ENCODE measurements around the gene ZNF777.
A peak's percentile ranks its signal among the peaks of the same experiment; 100 is the strongest.
"Not testable (repeated sequence)": the region's sequence is repeated elsewhere in the genome, so short reads cannot be mapped to it uniquely, and the experiment has no call there.

ZNF777 gene

GRCh38 chr7:149449897-149450296 lies 11.0 kb downstream of the ZNF777 start:
- no peak for DNase-seq

- DNase-seq: no peak
These were observed 11.9 kb downstream of the ZNF777 start for GRCh38 chr7:149448961-149449360.

DNA sequence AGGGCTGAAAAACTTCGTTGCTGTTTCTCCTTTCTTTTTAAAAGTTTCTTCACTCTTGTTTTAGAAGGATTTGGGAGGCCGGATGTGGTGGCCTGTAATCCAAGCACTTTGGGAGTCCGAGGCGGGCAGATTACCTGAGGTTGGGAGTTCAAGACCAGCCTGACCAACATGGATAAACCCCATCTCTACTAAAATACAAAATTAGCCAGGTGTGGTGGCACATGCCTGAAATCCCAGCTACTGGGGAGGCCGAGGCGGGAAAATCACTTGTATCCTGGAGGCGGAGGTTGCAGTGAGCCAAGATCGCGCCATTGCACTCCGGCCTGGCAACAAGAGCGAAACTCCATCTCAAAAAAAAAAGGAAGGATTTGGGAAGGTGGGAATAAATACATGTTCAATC lies 14.8 kb downstream of the ZNF777 start:
- DNase-seq: not testable (repeated sequence)

DNA sequence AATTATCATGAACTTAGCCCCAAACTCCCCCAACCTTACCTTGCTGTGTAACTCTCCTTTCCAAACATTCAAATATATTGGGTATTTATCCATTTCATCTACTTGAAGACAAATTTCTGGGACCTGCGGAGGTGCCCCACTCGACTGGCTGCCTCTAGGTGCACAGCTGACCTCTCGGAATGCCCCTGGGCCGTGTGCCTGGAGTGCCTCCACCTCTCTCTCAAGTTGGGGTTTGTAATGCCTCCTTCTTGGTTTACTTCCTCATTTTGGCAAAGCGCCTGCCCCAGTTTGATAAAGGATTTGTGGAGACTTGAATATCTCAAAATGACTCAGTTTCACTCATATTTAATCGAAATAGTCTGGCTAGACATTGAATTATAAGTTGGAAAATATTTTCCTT lies 16.6 kb downstream of the ZNF777 start:
- DNase-seq: no peak

- no peak for DNase-seq
These were observed 17.3 kb downstream of the ZNF777 start for GRCh38 chr7:149443523-149443922.

- no peak for DNase-seq
These were observed 17.9 kb downstream of the ZNF777 start for GRCh38 chr7:149442924-149443323.

DNA sequence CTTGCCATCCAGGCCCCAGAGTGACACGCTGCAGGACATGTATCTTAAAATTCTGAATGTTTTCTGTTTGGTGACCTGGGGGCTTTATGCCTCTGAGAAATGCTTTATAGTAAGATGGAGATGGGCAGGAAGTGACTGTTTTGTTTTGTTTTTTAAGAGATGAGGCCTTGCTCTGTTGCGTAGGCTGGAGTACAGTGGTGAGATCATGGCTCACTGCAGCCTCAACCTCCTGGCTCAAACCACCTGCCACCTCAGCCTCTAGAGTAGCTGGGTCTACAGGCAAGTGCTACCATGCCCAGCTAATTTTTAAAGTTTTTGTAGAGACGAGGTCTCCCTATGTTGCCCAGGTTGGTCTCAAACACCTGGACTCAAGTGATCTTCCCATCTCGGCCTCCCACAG lies 20.6 kb downstream of the ZNF777 start:
- peak in 1 of 2 donors; percentile 17 for DNase-seq

DNA sequence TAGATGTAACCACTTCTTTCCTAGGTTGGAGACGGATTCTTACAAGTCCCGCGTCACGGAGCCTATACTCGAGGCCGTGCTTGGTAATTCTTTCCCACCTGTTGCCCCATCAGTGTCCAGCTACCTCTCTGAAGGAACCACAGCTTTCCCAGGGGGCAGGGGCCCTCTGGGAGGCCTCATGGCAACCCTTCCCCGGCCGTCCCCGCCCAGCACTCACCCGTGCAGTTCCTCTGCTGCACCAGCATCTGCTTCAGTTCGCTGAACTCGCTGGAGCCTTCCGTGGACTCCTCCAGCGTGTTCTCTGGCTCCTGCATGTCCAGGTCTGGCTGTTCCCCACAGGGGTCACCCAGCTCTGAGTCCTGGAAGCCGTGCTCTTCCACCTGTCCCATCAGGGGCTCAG lies 24.5 kb downstream of the ZNF777 start:
- DNase-seq: no peak

DNA sequence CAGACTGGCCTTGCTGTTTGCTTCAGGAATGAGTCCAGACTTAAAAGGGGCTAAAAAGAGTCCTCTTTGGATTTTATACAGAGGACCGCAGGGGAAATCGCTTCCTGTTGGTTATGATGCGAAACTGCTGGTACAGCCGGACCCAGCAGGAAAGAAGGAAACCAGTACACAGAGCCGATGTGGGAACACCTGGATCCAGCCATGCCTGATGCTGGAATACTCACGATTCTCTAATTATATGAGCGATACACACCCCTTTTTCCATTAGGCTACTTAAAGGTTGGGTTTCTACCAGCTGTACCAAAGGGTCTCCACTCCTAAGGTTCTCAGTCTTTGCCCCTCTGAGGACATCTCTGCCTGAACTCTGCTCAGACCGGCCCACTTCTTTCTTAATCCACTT lies 27.7 kb downstream of the ZNF777 start:
- no peak for DNase-seq

GRCh38 chr7:149432121-149432691 lies 28.7 kb downstream of the ZNF777 start:
- no peak for DNase-seq

GRCh38 chr7:149431486-149432120 lies 29.3 kb downstream of the ZNF777 start:
- no peak for DNase-seq

DNA sequence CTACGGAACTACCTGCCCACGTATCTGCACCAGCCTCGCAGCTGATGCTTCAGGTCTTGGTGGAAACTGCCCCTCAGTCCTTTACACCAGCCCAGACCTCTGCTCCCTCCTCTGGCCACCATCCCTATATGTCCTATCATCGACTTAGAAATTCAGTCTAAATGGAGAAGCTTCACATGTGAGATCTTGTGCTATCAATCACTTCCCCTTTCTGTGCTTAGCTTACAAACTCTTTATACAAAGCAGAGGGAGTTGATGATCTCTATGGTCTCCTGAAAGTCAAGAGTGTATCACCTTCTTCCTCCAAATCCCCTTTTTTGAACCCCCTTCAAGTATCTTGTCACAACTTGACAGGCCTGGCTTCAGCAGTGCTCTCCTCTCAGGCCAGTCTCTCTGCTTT lies 30.7 kb downstream of the ZNF777 start:
- DNase-seq: no peak

DNA sequence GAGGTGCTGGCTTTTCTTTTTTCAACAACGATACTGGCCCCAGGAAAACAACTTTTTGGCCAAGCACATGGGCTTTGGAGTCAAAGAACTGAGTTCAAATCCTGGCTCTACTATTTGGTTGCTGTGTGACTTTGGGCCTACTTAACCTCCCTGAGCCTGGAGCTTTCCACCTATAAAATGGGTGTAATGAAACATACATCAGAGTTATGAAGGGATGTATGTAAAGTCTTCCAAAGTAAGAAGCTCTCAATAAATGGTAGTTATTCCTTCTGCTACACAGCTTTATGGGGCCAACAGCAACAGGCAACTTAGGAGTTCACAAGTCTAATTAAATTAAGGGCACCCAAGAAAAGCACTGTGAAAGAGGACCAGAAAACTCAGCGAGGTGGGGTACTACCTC lies 33.0 kb downstream of the ZNF777 start:
- no peak for DNase-seq

- no peak for DNase-seq
These were observed 33.7 kb downstream of the ZNF777 start for GRCh38 chr7:149427096-149427680.

- DNase-seq: no peak
These were observed 37.3 kb downstream of the ZNF777 start for GRCh38 chr7:149423449-149424110.

DNA sequence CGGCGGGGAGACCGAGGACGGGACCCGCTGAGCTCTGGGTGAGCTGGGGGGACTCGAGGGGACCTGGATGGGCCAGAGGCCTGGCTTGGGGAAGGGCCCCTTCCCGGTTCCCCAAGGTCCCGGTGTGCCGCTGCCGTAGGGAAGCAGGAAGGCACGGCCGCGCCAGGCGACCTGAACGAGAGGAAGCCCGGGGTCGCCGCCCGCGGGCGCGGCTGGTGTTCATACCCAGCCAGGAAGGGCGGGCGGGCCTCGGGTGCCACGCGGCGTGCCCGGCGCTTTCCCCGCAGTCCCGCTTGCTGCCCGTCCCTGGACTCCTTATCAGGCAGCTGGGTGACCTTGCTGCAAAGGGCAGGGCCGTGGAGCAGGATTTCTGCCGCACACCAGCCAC lies 38.0 kb downstream of the ZNF777 start:
- DNase-seq: no peak

GRCh38 chr7:149422162-149422913 lies 38.5 kb downstream of the ZNF777 start:
- DNase-seq: peak; percentile 75 to 77

GRCh38 chr7:149420006-149420405 lies 40.9 kb downstream of the ZNF777 start:
- DNase-seq: no peak

- DNase-seq: peak in 1 of 2 donors; percentile 34
These were observed 45.3 kb downstream of the ZNF777 start for GRCh38 chr7:149415391-149416071.

GRCh38 chr7:149414745-149415390 lies 46.0 kb downstream of the ZNF777 start:
- DNase-seq: peak; percentile 39 to 71

DNA sequence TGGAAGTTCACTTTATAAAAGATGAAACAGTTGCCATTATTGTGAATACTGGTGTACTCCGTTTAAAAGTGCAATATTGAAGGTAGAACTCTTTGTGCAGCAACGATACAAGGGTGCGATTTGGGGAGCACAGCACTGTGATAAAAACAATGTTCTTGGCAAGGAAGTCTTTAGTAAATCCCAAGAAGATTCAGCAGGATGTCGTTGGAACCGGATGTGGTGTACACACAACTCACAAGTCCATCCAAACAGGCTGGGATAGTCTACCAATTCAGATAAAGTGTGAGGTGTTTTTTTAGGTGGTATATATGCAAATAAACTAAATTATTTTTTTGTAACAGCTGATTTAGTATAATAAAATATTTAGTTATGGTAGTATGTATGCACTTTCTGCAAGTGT lies 46.7 kb downstream of the ZNF777 start:
- no peak for DNase-seq

DNA sequence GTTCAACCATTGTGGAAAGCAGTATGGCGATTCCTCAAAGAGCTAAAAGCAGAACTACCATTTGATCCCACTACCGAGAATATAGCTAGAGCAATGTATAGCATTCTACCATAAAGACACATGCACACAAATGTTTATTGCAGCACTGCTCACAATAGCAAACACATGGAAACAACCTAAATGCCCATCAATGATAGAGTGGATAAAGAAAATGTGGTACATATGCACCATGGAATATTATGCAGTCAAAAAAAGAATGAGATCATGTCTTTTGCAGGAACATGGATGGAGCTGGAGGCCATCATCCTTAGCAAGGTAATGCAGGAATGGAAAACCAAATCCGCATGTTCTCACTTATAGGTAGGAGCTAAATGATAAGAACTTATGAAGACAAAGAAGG lies 47.8 kb downstream of the ZNF777 start:
- not testable (repeated sequence) for DNase-seq

Measured in CD4-positive, alpha-beta T cell treated with Interleukin-4 for 1 hour (primary cell).